Astrocyte (in vitro differentiated cells and primary cell): Measurements from ENCODE around the gene URB1. TPM values are rescaled to one million over a fixed set of nuclear protein-coding genes. Genes with fewer than 3 reads are reported as not detected.
A peak's percentile ranks its signal among the peaks of the same experiment; 100 is the strongest.

Experiments used
- DNase-seq: peaks from one replicate; pipeline ENCODE4 v3.0.0-alpha.2; 2010; ENCODE audit warnings: low read depth
- FAIRE-seq: peaks from 2 replicates; lab custom pipeline; 2011; peaks lifted over from hg19 to GRCh38; lab: Jason Lieb, UNC
- H2AFZ ChIP-seq: 2 replicates; pipeline ENCODE4 v1.6.0; 2012; ENCODE audit warnings: low read depth, low read length, inconsistent platforms
- H3K27ac ChIP-seq: 2 replicates; pipeline ENCODE4 v1.5.1; 2011; ENCODE audit warnings: low read depth, low read length, inconsistent platforms
- H3K27me3 ChIP-seq: 2 replicates; pipeline ENCODE4 v1.6.0; 2011; ENCODE audit warnings: low read length, inconsistent platforms; ENCODE audit not compliant: insufficient read depth
- H3K36me3 ChIP-seq: 2 replicates; pipeline ENCODE4 v1.5.1; 2011; ENCODE audit warnings: low read length, inconsistent platforms; ENCODE audit not compliant: insufficient read depth
- H3K4me1 ChIP-seq: 2 replicates; pipeline ENCODE4 v1.5.1; 2011; ENCODE audit warnings: low read length, inconsistent platforms; ENCODE audit not compliant: insufficient read depth
- H3K4me2 ChIP-seq: 2 replicates; pipeline ENCODE4 v1.6.0; 2012; ENCODE audit warnings: low read length, inconsistent platforms
- H3K4me3 ChIP-seq: 2 replicates; pipeline ENCODE4 v1.5.1; 2011; ENCODE audit warnings: low read depth, mild to moderate bottlenecking, low read length, inconsistent platforms; ENCODE audit not compliant: insufficient read depth
- H3K79me2 ChIP-seq: 2 replicates; pipeline ENCODE4 v1.6.0; 2012; ENCODE audit warnings: mild to moderate bottlenecking, low read length, inconsistent platforms; ENCODE audit not compliant: insufficient read depth
- H3K9ac ChIP-seq: 2 replicates; pipeline ENCODE4 v1.6.0; 2012; ENCODE audit warnings: mild to moderate bottlenecking, low read length, inconsistent platforms
- H3K9me3 ChIP-seq: 2 replicates; pipeline ENCODE4 v1.5.1; 2012; ENCODE audit warnings: low read depth, mild to moderate bottlenecking, low read length, inconsistent platforms; ENCODE audit not compliant: insufficient read depth
- H4K20me1 ChIP-seq: 2 replicates; pipeline ENCODE4 v1.6.0; 2012; ENCODE audit warnings: low read length, inconsistent platforms; ENCODE audit not compliant: insufficient read depth
- H3K27ac Mint-ChIP-seq: one replicate; pipeline ENCODE4 v1.8.0; 2021; ENCODE audit warnings: mild to moderate bottlenecking, mixed read lengths; ENCODE audit not compliant: unreplicated experiment
- H3K27me3 Mint-ChIP-seq: one replicate; pipeline ENCODE4 v1.8.0; 2021; ENCODE audit warnings: low read depth, mixed read lengths; ENCODE audit not compliant: unreplicated experiment
- H3K36me3 Mint-ChIP-seq: one replicate; pipeline ENCODE4 v1.8.0; 2021; ENCODE audit warnings: low read depth, mixed read lengths; ENCODE audit not compliant: unreplicated experiment
- H3K4me1 Mint-ChIP-seq: one replicate; pipeline ENCODE4 v1.8.0; 2021; ENCODE audit warnings: low read depth, mixed read lengths; ENCODE audit not compliant: unreplicated experiment
- H3K4me3 Mint-ChIP-seq: one replicate; pipeline ENCODE4 v1.8.0; 2021; ENCODE audit warnings: mild to moderate bottlenecking, moderate library complexity, mixed read lengths; ENCODE audit not compliant: unreplicated experiment
- H3K9me3 Mint-ChIP-seq: one replicate; pipeline ENCODE4 v1.8.0; 2021; ENCODE audit warnings: mild to moderate bottlenecking, mixed read lengths; ENCODE audit not compliant: unreplicated experiment
- CTCF ChIP-seq: IDR thresholded peaks from 2 replicates; pipeline ENCODE4 v1.5.1; 2011; ENCODE audit warnings: low read depth, mild to moderate bottlenecking, inconsistent platforms, low read length, moderate library complexity; ENCODE audit not compliant: insufficient read depth
- EZH2 ChIP-seq: IDR thresholded peaks from 2 replicates; pipeline ENCODE4 v1.6.1; 2012; ENCODE audit warnings: mild to moderate bottlenecking, low read length, inconsistent platforms; ENCODE audit not compliant: insufficient read depth
- total RNA-seq: library from RNA; stranded (reverse); gene quantifications from 2 replicates; pipeline ENCODE4 v1.2.1, GENCODE V29; 2021

Gene URB1
- total RNA-seq, 1 donor from 2014 or later = 19.2 TPM

- H3K4me1 ChIP-seq = peaks cover 30% of the 10 kb centered on the region
- DNase-seq (no peak), FAIRE-seq (peak; percentile 60)
- Mint-ChIP-seq H3K4me3 (no peak overlapping the region), H3K4me1 (peaks cover 24% of the 10 kb centered on the region), H3K9me3 (no peaks in the 10 kb centered on the region), H3K27ac (no peak overlapping the region), H3K36me3 (peaks cover 8% of the 10 kb centered on the region), H3K27me3 (no peaks in the 10 kb centered on the region)
- H3K79me2 ChIP-seq = peaks cover 77% of the 10 kb centered on the region
- H3K4me2 ChIP-seq = no peak overlapping the region
- H3K9ac ChIP-seq = peak overlapping the region; percentile 2
- H4K20me1 ChIP-seq = peaks cover 56% of the 10 kb centered on the region
- H3K36me3 ChIP-seq = peaks cover 22% of the 10 kb centered on the region
- H3K27me3 ChIP-seq = no peaks in the 10 kb centered on the region
- no peak overlapping the region for H3K27ac ChIP-seq
- no peak overlapping the region for H2AFZ ChIP-seq
- TF ChIP-seq CTCF = no peak
- no peak for TF ChIP-seq EZH2
- H3K4me3 ChIP-seq = no peak overlapping the region
- no peaks in the 10 kb centered on the region for H3K9me3 ChIP-seq
These were observed 6.5 kb downstream of the URB1 start for GRCh38 chr21:32386195-32386870.

DNA sequence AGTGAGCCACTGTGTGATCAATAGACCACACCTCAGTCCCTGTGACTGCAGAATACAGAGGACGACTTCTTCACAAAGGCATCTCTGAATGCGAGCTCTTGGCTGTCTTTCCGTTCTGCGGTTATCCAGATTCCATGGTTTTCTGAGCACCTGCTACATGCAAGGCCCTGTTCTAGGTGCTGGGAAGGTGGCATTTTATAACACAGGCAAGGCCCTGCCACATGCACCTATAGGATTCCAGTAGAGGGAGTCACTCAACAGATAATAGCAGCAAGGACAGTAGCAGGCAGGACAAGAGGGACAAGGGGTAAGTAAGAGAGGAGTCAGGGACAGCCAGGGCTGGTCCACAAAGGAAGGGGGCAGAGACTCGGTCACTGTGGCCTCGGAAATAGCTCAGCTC is 9.0 kb downstream of the URB1 start:
- Histone ChIP-seq H3K9ac (no peak overlapping the region), H3K27ac (no peak overlapping the region), H3K4me1 (peaks cover 22% of the 10 kb centered on the region), H3K27me3 (no peaks in the 10 kb centered on the region), H3K9me3 (no peaks in the 10 kb centered on the region), H2AFZ (no peak overlapping the region), H3K36me3 (peaks cover 36% of the 10 kb centered on the region), H4K20me1 (peaks cover 52% of the 10 kb centered on the region), H3K4me3 (no peak overlapping the region), H3K4me2 (no peak overlapping the region), H3K79me2 (peaks cover 77% of the 10 kb centered on the region)
- FAIRE-seq (no peak), DNase-seq (no peak)
- Mint-ChIP-seq H3K4me3 (no peak overlapping the region), H3K4me1 (peaks cover 9% of the 10 kb centered on the region), H3K27me3 (no peaks in the 10 kb centered on the region), H3K9me3 (no peaks in the 10 kb centered on the region), H3K36me3 (peaks cover 14% of the 10 kb centered on the region), H3K27ac (no peak overlapping the region)
- TF ChIP-seq EZH2 = no peak
- no peak for TF ChIP-seq CTCF

DNA sequence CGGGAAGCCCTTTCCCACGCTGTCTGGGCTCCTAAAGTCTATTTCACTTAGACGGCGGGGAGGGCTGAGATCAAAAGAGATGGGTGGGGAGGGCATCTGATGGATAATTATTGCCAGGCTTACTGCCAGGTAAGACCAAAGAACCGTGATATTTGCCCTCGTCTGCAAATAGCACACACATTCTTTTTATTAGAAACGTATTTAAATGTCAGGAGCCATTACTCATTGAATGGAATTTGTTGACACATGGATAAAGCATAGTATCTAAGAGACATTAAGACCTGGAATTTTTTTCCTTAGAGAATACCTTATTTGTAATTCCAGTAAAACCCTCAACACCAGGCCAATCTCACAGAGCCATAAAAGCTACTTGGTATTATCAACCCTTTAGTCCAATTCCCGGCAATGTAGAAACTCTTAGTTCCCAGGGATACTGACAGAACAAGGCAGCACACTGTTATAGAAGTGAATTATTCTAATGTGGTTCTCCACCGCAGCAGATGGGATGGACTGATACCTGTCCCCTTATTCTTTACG is 10.6 kb downstream of the URB1 start:
- Histone ChIP-seq H3K9me3 (no peaks in the 10 kb centered on the region), H3K4me1 (peaks cover 22% of the 10 kb centered on the region), H2AFZ (no peak overlapping the region), H3K4me2 (peak overlapping the region; percentile 60), H3K27ac (peak overlapping the region; percentile 79), H3K9ac (peak overlapping the region; percentile 61), H3K27me3 (no peaks in the 10 kb centered on the region), H4K20me1 (peaks cover 44% of the 10 kb centered on the region), H3K36me3 (peaks cover 44% of the 10 kb centered on the region), H3K79me2 (peaks cover 77% of the 10 kb centered on the region), H3K4me3 (no peak overlapping the region)
- H3K4me1 Mint-ChIP-seq = no peaks in the 10 kb centered on the region
- H3K27me3 Mint-ChIP-seq = no peaks in the 10 kb centered on the region
- FAIRE-seq = peak; percentile 55
- peak overlapping the region; percentile 34 for H3K27ac Mint-ChIP-seq
- TF ChIP-seq EZH2 = no peak
- no peak for TF ChIP-seq CTCF
- peak; percentile 89 for DNase-seq
- H3K4me3 Mint-ChIP-seq = no peak overlapping the region
- H3K36me3 Mint-ChIP-seq = peaks cover 14% of the 10 kb centered on the region
- H3K9me3 Mint-ChIP-seq = no peaks in the 10 kb centered on the region
